Suppressor macrophage treated with lipopolysaccharide for 1 hour (primary cell): Measurements from ENCODE around the gene GEN1.
A peak's percentile ranks its signal among the peaks of the same experiment; 100 is the strongest.

Source experiments
- DNase-seq, 3 donors: peaks; one replicate each; pipeline ENCODE4 v3.0.0-alpha.2; 2020 to 2022

GEN1 gene

GRCh38 chr2:17752892-17753802 lies 791 bp upstream of the GEN1 start:
- peak; percentile 46 to 88 (median 51) for DNase-seq

- peak in 2 of 3 donors; percentile 22 to 27 for DNase-seq
Measured at GRCh38 chr2:17754773-17755425, 961 bp downstream of the GEN1 start.

- no peak for DNase-seq
Measured at GRCh38 chr2:17756668-17757067, 2.7 kb downstream of the GEN1 start.

GRCh38 chr2:17757321-17757720 lies 3.4 kb downstream of the GEN1 start:
- DNase-seq = no peak

DNA sequence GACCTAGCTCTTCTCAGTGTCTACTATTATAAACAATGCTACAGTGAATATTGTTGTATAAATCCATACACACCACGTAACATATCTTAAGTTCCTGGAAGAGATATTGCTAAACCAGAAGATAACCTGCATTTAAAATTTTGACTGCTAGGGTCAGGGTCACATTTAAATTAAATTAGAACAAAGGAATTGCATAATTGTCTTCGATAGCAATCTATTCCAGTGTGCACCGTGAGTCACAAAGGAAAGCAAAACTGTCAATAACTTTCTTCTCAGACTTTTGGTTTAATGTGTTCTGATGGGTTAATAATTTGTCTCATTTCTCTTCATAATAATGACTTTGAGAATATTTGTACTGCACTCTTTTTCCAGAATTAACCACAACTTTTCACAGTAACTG lies 4.2 kb downstream of the GEN1 start:
- no peak for DNase-seq

DNA sequence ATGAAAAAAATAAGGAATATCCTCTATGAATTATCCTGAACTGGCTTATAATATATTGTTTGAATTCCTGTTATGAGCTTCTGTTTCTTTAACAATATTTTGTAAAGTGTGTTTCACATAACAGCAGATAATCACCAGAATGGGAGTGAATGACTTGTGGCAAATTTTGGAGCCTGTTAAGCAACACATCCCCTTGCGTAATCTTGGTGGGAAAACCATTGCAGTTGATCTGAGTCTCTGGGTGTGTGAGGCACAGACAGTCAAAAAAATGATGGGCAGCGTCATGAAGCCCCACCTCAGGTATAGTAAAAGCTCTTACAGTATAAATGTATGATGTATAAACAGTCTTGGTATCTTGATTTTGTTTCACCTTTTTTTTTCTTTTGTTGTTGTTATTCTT lies 5.9 kb downstream of the GEN1 start:
- peak; percentile 46 to 64 (median 50) for DNase-seq

DNA sequence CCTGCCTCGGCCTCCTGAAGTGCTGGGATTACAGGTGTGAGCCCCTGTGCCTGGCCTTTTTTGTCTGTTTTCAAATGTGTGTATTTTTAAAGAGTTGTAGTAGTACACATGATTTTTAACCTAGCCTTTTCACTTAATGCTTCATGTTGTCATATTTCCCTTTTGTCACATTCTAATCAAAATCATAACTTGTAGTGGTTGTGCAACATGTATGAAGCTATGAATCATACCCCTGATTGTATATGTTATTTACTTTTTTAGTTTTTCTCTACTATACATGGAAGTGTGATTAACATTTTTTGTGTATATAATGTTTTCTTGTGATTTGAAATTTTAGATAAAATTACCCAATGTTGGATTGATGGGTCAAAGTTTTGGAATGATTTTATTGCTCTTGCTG lies 8.5 kb downstream of the GEN1 start:
- DNase-seq = peak in 2 of 3 donors; percentile 33 to 47

DNA sequence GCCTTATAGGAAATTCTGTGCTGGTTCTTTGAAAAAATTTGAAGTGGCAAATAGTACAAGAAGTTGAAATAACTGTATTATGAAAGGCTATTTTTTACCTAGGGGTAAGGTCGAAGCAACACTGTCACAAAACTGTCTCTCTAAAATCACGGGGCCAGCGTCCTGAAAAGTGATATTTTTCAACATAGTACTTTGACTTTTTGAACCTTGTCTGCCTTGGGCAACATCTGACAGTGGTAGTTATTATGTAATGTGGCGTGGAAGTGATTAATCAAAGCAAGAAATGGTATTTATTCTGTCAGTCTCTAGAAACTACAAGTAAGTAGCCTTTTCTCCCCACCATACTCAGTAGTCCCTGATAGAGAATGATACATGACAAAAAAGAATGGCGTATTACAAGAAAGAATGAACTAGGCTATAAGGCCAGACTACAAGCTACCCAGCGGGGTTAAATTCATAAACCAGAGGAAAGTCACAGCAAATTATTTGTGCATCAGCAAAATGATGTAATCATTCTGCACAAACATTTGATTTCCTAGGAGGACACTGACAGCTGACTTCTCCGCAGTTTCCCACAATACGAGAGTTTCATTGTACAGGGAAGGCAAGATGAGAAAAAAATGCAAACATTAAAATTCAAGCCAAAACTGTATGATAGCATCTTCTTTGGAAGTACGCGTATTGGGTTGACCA lies 9.8 kb downstream of the GEN1 start:
- DNase-seq = peak in 1 of 3 donors; percentile 24

- no peak for DNase-seq
Measured at GRCh38 chr2:17765398-17765797, 11.5 kb downstream of the GEN1 start.

GRCh38 chr2:17768894-17769293 lies 15.0 kb downstream of the GEN1 start:
- no peak for DNase-seq

DNA sequence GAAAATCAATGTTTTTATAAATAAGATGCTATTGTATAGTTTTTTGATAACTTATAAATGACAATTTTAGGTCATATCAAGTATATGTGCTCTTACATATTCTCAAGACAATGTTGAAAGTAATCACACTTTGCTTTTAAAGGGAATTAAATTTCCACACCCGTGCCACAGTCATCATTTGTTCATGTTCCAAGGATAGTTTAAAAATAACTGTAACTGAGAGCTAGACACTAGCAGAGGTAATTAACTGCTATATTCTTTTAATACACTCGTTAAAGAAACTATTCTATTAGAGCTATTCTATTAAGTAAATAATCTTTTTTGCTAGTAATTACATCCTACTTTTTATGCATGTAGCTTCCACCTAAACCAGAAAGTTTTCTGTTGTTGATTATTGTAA lies 18.0 kb downstream of the GEN1 start:
- DNase-seq = no peak

DNA sequence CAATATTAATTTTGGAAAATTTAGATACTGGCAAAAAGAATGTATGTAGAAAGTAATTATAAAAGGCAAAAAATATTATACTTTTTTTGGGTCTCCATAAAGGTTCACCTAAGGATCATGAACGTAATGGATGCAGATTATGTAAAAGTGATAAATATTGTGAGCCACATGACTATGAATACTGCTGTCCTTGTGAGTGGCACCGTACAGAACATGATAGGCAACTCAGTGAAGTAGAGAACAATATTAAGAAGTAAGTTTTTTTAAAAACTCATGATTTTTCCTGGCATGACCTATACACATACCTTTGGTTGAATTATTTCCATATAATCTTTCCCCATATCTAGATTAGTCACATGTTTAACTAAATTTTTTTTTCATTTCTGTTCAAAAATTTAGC lies 18.6 kb downstream of the GEN1 start:
- no peak for DNase-seq

- no peak for DNase-seq
Measured at GRCh38 chr2:17780546-17780945, 26.6 kb downstream of the GEN1 start.

- no peak for DNase-seq
Measured at GRCh38 chr2:17781482-17781881, 27.5 kb downstream of the GEN1 start.

DNA sequence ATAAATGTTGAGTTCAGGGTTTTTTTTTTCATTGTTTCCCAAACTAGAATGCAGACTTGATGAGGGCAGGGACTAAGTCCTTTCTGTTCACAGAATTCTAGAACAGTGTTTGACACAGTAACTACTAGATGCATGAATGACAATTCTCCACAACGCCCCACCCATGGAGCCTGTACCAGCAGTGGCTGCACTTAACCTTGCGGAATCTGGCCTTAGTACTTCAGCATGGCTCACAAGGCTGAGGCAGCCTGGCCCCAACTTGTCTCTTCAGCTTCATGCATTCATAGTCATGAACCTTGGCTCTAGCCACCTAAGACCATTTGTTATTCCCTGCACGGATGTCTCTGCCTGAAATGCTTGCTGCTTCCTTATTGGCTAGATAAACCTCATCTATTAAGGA lies 32.8 kb downstream of the GEN1 start:
- no peak for DNase-seq

GRCh38 chr2:17788773-17789172 lies 34.8 kb downstream of the GEN1 start:
- DNase-seq = no peak

DNA sequence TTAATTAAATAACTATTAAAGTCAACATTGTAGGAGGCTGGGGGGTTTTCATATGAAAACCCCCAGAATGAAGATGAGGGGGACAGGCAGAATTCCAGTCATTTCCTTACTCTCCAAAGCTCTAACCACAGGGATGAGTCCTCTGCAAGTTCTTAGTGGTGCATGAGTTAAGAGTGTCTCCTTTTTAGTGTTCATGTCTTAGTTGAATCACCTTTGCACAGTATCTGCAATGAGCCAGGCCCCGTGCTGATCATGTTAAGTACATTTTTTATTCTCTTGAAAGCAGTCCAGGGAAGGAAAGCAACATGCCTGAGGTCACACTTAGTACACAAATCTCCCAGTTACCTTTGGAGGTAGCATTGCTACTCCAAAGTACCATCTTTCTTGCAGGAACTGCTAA lies 36.6 kb downstream of the GEN1 start:
- DNase-seq = no peak

GRCh38 chr2:17791121-17791816 lies 37.3 kb downstream of the GEN1 start:
- DNase-seq = no peak

DNA sequence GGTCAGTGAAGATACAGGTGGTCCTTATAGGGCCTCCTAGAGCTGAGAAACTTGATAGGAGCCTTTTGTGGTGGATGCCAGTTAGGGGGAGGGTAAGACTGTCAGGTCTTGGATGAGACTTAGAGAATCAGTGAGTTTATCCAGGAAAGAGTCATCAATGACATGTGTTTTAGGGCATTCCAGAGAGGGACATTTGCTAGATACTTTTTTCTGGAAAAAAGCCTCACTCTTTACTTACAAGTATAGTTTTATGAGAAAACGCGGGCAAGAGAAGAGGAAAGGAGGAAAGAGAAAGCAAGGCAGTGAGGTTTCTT lies 37.8 kb downstream of the GEN1 start:
- DNase-seq = no peak

DNA sequence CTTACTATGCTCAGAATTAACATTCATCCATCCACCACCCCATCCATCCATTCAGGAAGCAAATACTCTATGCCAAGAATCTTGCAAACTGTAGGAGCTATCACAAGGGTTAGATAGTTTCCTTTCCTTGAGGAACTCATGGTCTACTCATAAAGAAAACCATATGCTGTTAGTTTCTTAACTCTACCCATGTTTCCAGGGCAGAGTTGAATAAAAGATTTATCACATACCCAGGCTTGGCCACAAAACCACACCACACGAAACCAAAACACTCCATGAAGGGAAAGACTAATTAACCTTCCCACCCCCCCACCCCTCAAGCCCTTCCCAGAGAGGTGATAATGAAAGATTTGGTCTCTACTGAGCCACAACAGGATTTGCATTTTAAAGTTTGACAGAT lies 38.6 kb downstream of the GEN1 start:
- no peak for DNase-seq

- no peak for DNase-seq
Measured at GRCh38 chr2:17793296-17793695, 39.4 kb downstream of the GEN1 start.

DNA sequence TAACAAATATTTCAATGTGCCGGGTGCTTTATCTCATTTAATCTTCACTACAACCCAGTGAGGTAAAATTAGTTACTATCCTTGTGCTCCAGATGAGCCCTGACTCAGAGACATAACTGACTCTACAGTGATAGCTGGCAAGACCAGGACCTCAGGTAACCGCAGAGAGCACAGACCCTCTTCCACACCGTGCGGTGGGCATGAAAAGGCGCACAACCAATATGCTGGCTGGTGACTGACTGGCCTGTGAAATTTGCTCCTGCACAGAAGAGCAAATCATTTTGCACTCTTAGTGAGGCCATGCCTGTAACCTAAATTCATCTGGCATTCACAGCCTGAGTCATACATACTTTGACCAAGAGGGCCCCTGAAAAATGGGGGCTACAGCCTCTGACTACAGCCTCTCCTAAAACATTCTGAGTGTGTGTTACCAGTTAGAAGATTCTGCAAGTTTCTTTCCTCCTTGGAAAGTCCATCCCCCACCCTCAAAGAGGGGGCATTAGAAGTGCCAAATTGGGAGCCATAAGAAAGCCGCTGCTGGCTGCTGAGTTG lies 39.9 kb downstream of the GEN1 start:
- no peak for DNase-seq

DNA sequence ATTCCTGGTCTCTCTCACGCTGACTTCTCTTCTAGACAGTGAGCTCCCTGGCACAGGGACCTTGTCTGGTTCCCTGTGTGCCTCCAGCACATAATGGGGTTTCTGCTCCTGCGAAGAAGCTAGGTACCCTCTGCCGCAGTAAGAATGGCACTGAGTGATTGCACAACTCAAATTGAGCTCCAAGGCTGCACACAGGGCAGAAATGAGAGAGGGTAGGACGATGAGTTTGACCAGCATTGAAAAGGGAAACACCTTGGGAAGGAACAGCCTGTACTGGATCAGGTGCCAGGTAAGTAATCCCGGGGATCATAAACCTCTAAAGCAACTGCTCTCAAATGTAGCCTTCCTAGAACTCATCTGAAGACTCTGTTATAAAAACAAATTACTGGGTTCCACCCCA lies 41.4 kb downstream of the GEN1 start:
- DNase-seq = no peak
